Astrocyte (in vitro differentiated cells and primary cell): ENCODE data around the gene GIPC1. TPM values are rescaled to one million over a fixed set of nuclear protein-coding genes. Genes with fewer than 3 reads are reported as not detected.

Experiments used
- DNase-seq: peaks from one replicate; pipeline ENCODE4 v3.0.0-alpha.2; 2010; ENCODE audit warnings: low read depth
- FAIRE-seq: peaks from 2 replicates; lab custom pipeline; 2011; peaks lifted over from hg19 to GRCh38; lab: Jason Lieb, UNC
- H2AFZ ChIP-seq: 2 replicates; pipeline ENCODE4 v1.6.0; 2012; ENCODE audit warnings: low read depth, low read length, inconsistent platforms
- H3K27ac ChIP-seq: 2 replicates; pipeline ENCODE4 v1.5.1; 2011; ENCODE audit warnings: low read depth, low read length, inconsistent platforms
- H3K27me3 ChIP-seq: 2 replicates; pipeline ENCODE4 v1.6.0; 2011; ENCODE audit warnings: low read length, inconsistent platforms; ENCODE audit not compliant: insufficient read depth
- H3K36me3 ChIP-seq: 2 replicates; pipeline ENCODE4 v1.5.1; 2011; ENCODE audit warnings: low read length, inconsistent platforms; ENCODE audit not compliant: insufficient read depth
- H3K4me1 ChIP-seq: 2 replicates; pipeline ENCODE4 v1.5.1; 2011; ENCODE audit warnings: low read length, inconsistent platforms; ENCODE audit not compliant: insufficient read depth
- H3K4me2 ChIP-seq: 2 replicates; pipeline ENCODE4 v1.6.0; 2012; ENCODE audit warnings: low read length, inconsistent platforms
- H3K4me3 ChIP-seq: 2 replicates; pipeline ENCODE4 v1.5.1; 2011; ENCODE audit warnings: low read depth, mild to moderate bottlenecking, low read length, inconsistent platforms; ENCODE audit not compliant: insufficient read depth
- H3K79me2 ChIP-seq: 2 replicates; pipeline ENCODE4 v1.6.0; 2012; ENCODE audit warnings: mild to moderate bottlenecking, low read length, inconsistent platforms; ENCODE audit not compliant: insufficient read depth
- H3K9ac ChIP-seq: 2 replicates; pipeline ENCODE4 v1.6.0; 2012; ENCODE audit warnings: mild to moderate bottlenecking, low read length, inconsistent platforms
- H3K9me3 ChIP-seq: 2 replicates; pipeline ENCODE4 v1.5.1; 2012; ENCODE audit warnings: low read depth, mild to moderate bottlenecking, low read length, inconsistent platforms; ENCODE audit not compliant: insufficient read depth
- H4K20me1 ChIP-seq: 2 replicates; pipeline ENCODE4 v1.6.0; 2012; ENCODE audit warnings: low read length, inconsistent platforms; ENCODE audit not compliant: insufficient read depth
- H3K27ac Mint-ChIP-seq: one replicate; pipeline ENCODE4 v1.8.0; 2021; ENCODE audit warnings: mild to moderate bottlenecking, mixed read lengths; ENCODE audit not compliant: unreplicated experiment
- H3K27me3 Mint-ChIP-seq: one replicate; pipeline ENCODE4 v1.8.0; 2021; ENCODE audit warnings: low read depth, mixed read lengths; ENCODE audit not compliant: unreplicated experiment
- H3K36me3 Mint-ChIP-seq: one replicate; pipeline ENCODE4 v1.8.0; 2021; ENCODE audit warnings: low read depth, mixed read lengths; ENCODE audit not compliant: unreplicated experiment
- H3K4me1 Mint-ChIP-seq: one replicate; pipeline ENCODE4 v1.8.0; 2021; ENCODE audit warnings: low read depth, mixed read lengths; ENCODE audit not compliant: unreplicated experiment
- H3K4me3 Mint-ChIP-seq: one replicate; pipeline ENCODE4 v1.8.0; 2021; ENCODE audit warnings: mild to moderate bottlenecking, moderate library complexity, mixed read lengths; ENCODE audit not compliant: unreplicated experiment
- H3K9me3 Mint-ChIP-seq: one replicate; pipeline ENCODE4 v1.8.0; 2021; ENCODE audit warnings: mild to moderate bottlenecking, mixed read lengths; ENCODE audit not compliant: unreplicated experiment
- EZH2 ChIP-seq: IDR thresholded peaks from 2 replicates; pipeline ENCODE4 v1.6.1; 2012; ENCODE audit warnings: mild to moderate bottlenecking, low read length, inconsistent platforms; ENCODE audit not compliant: insufficient read depth
- total RNA-seq: library from RNA; stranded (reverse); gene quantifications from 2 replicates; pipeline ENCODE4 v1.2.1, GENCODE V29; 2021
- TF ChIP-seq, protein P1 (sequence below): IDR thresholded peaks from 2 replicates; pipeline ENCODE4 v1.5.1; 2011; ENCODE audit warnings: low read depth, mild to moderate bottlenecking, inconsistent platforms, low read length, moderate library complexity; ENCODE audit not compliant: insufficient read depth

GIPC1 gene
- total RNA-seq, 1 donor from 2014 or later: 169 TPM

GRCh38 chr19:14446336-14447036, 49.4 kb downstream of the GIPC1 start:
- Mint-ChIP-seq H3K27me3 (no peaks in the 10 kb centered on the region), H3K27ac (no peak overlapping the region), H3K36me3 (peaks cover 39% of the 10 kb centered on the region), H3K4me3 (no peak overlapping the region), H3K4me1 (no peaks in the 10 kb centered on the region), H3K9me3 (no peaks in the 10 kb centered on the region)
- DNase-seq (no peak), FAIRE-seq (no peak)
- Histone ChIP-seq H3K9ac (no peak overlapping the region), H2AFZ (no peak overlapping the region), H3K79me2 (no peaks in the 10 kb centered on the region), H4K20me1 (peaks cover 7% of the 10 kb centered on the region), H3K4me3 (no peak overlapping the region), H3K4me2 (no peak overlapping the region), H3K9me3 (no peaks in the 10 kb centered on the region), H3K27me3 (no peaks in the 10 kb centered on the region), H3K36me3 (peaks cover 7% of the 10 kb centered on the region), H3K27ac (no peak overlapping the region), H3K4me1 (no peaks in the 10 kb centered on the region)
- no peak for TF ChIP-seq EZH2
- TF ChIP-seq, protein P1, sequence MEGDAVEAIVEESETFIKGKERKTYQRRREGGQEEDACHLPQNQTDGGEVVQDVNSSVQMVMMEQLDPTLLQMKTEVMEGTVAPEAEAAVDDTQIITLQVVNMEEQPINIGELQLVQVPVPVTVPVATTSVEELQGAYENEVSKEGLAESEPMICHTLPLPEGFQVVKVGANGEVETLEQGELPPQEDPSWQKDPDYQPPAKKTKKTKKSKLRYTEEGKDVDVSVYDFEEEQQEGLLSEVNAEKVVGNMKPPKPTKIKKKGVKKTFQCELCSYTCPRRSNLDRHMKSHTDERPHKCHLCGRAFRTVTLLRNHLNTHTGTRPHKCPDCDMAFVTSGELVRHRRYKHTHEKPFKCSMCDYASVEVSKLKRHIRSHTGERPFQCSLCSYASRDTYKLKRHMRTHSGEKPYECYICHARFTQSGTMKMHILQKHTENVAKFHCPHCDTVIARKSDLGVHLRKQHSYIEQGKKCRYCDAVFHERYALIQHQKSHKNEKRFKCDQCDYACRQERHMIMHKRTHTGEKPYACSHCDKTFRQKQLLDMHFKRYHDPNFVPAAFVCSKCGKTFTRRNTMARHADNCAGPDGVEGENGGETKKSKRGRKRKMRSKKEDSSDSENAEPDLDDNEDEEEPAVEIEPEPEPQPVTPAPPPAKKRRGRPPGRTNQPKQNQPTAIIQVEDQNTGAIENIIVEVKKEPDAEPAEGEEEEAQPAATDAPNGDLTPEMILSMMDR: no peak

DNA sequence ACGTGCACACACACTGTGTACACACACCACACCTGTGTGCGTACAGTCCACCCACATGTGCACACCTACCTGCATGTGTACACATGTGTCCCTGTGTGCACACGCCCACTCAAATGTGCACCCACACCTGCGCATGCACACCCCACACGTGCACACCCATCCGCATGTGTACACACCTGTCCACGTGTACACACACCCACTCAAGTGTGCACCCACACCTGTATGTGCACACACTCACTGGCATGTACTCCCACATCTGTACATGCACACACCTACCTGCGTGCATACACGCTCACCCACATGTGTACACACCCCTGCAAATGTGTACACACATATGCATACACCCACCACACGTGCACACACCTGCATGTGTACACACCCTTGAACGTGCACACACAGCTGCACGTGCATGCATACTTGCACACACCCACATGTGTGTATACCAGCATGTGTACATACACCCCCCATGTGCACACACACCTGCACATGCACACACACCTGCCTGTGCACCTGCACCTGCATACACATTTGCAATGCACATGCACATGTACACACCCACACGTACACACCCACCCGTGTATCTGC, 52.2 kb downstream of the GIPC1 start:
- TF ChIP-seq, protein P1: no peak
- no peak for TF ChIP-seq EZH2
- Histone ChIP-seq H3K79me2 (peaks cover 17% of the 10 kb centered on the region), H4K20me1 (peaks cover 15% of the 10 kb centered on the region), H3K27ac (no peak overlapping the region), H3K4me1 (no peaks in the 10 kb centered on the region), H3K9ac (no peak overlapping the region), H3K9me3 (no peaks in the 10 kb centered on the region), H3K4me2 (no peak overlapping the region), H3K27me3 (no peaks in the 10 kb centered on the region), H2AFZ (no peak overlapping the region), H3K4me3 (no peak overlapping the region), H3K36me3 (peaks cover 9% of the 10 kb centered on the region)
- Mint-ChIP-seq H3K4me1 (no peaks in the 10 kb centered on the region), H3K9me3 (no peaks in the 10 kb centered on the region), H3K27me3 (no peaks in the 10 kb centered on the region), H3K4me3 (no peak overlapping the region), H3K27ac (no peak overlapping the region), H3K36me3 (peaks cover 24% of the 10 kb centered on the region)
- DNase-seq (no peak), FAIRE-seq (no peak)
